ENCODE results near the gene ZNF670.

The ZNF670 gene

GRCh38 chr1:247104965-247105364 lies 26.4 kb upstream of the ZNF670 start:
- DNase-seq (ENCODE audit: low read depth in 2 of 3, low spot score in 2 of 3), result no peak

- DNase-seq (ENCODE audit: low read depth in 2 of 3, low spot score in 2 of 3), result peak; percentile 80 to 87 (median 80)
These were observed 25.4 kb upstream of the ZNF670 start, which contains the start of gene ZNF669 for GRCh38 chr1:247103859-247104591. TSS of gene ZNF669 (minus strand) at chr1:247104356. CDS start at chr1:247104199, 157 bp downstream.

GRCh38 chr1:247102381-247102780 lies 23.8 kb upstream of the ZNF670 start:
- DNase-seq (ENCODE audit: low read depth in 2 of 3, low spot score in 2 of 3), result no peak

GRCh38 chr1:247100676-247101279 lies 22.2 kb upstream of the ZNF670 start:
- DNase-seq (ENCODE audit: low read depth in 2 of 3, low spot score in 2 of 3), result no peak

- DNase-seq (ENCODE audit: low read depth in 2 of 3, low spot score in 2 of 3), result no peak
These were observed 18.3 kb upstream of the ZNF670 start for GRCh38 chr1:247096958-247097357.

GRCh38 chr1:247096544-247096943 lies 17.9 kb upstream of the ZNF670 start:
- no peak for DNase-seq (ENCODE audit: low read depth in 2 of 3, low spot score in 2 of 3)

GRCh38 chr1:247096112-247096511 lies 17.5 kb upstream of the ZNF670 start:
- DNase-seq (ENCODE audit: low read depth in 2 of 3, low spot score in 2 of 3), result no peak

- no peak for DNase-seq (ENCODE audit: low read depth in 2 of 3, low spot score in 2 of 3)
These were observed 11.8 kb upstream of the ZNF670 start for GRCh38 chr1:247090455-247090854.

- DNase-seq (ENCODE audit: low read depth in 2 of 3, low spot score in 2 of 3), result no peak
These were observed 11.2 kb upstream of the ZNF670 start for GRCh38 chr1:247089616-247090375.

- DNase-seq (ENCODE audit: low read depth in 2 of 3, low spot score in 2 of 3), result no peak
These were observed 10.4 kb upstream of the ZNF670 start for GRCh38 chr1:247088967-247089366.

- DNase-seq (ENCODE audit: low read depth in 2 of 3, low spot score in 2 of 3), result no peak
These were observed 8.6 kb upstream of the ZNF670 start for GRCh38 chr1:247087256-247087655.

- no peak for DNase-seq (ENCODE audit: low read depth in 2 of 3, low spot score in 2 of 3)
These were observed 6.7 kb upstream of the ZNF670 start for GRCh38 chr1:247085310-247085709.

GRCh38 chr1:247084771-247085170 lies 6.2 kb upstream of the ZNF670 start:
- DNase-seq (ENCODE audit: low read depth in 2 of 3, low spot score in 2 of 3), result no peak

- no peak for DNase-seq (ENCODE audit: low read depth in 2 of 3, low spot score in 2 of 3)
These were observed 697 bp upstream of the ZNF670 start for GRCh38 chr1:247079141-247079874.

GRCh38 chr1:247077876-247078257 lies 744 bp downstream of the ZNF670 start:
- no peak for DNase-seq (ENCODE audit: low read depth in 2 of 3, low spot score in 2 of 3)

GRCh38 chr1:247077213-247077612 lies 1.4 kb downstream of the ZNF670 start:
- no peak for DNase-seq (ENCODE audit: low read depth in 2 of 3, low spot score in 2 of 3)

GRCh38 chr1:247070645-247071044 lies 8.0 kb downstream of the ZNF670 start:
- no peak for DNase-seq (ENCODE audit: low read depth in 2 of 3, low spot score in 2 of 3)

GRCh38 chr1:247064304-247064703 lies 14.3 kb downstream of the ZNF670 start:
- DNase-seq (ENCODE audit: low read depth in 2 of 3, low spot score in 2 of 3), result no peak

- no peak for DNase-seq (ENCODE audit: low read depth in 2 of 3, low spot score in 2 of 3)
These were observed 17.8 kb downstream of the ZNF670 start for GRCh38 chr1:247060771-247061170.

GRCh38 chr1:247056071-247056470 lies 22.5 kb downstream of the ZNF670 start:
- no peak for DNase-seq (ENCODE audit: low read depth in 2 of 3, low spot score in 2 of 3)

GRCh38 chr1:247054992-247055415 lies 23.6 kb downstream of the ZNF670 start:
- no peak for DNase-seq (ENCODE audit: low read depth in 2 of 3, low spot score in 2 of 3)
